HG02970 (cell line): ENCODE measurements around the gene CEP295NL.
"Not testable (repeated sequence)": the region's sequence is repeated elsewhere in the genome, so short reads cannot be mapped to it uniquely, and the experiment has no call there.

Source experiments
- ATAC-seq: cut with Tn5 transposase; IDR thresholded peaks from one replicate; pipeline ENCODE4 v1.9.1; 2021; ENCODE audit warnings: mild to moderate bottlenecking, moderate library complexity, moderate number of reproducible peaks; ENCODE audit not compliant: unreplicated experiment, low FRiP score

CEP295NL gene

GRCh38 chr17:78910497-78911284 is 7.7 kb upstream of the CEP295NL start:
- no peak for ATAC-seq

DNA sequence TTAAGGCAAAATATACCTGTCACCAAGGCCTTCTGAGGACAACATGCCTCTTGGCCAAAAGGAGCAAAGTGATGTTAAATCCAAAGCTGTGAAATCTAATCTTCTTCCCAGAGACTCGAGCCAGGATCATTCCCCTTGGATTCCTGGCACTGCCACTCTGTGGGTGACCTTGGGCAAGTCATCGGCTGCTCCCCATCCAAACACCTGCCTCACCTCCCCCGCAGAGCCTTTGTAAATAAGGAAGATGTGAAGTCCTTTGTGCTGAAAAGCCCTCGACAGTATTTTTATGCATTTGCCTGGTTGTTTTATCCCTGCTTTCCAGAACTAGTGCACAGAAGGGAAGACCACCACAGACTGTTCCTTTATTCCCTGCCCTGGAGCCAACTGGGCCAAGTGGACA is 5.4 kb upstream of the CEP295NL start:
- no peak for ATAC-seq

- ATAC-seq, result no peak
These were observed 2.5 kb upstream of the CEP295NL start for GRCh38 chr17:78905541-78905940.

GRCh38 chr17:78905116-78905515 is 2.1 kb upstream of the CEP295NL start:
- ATAC-seq, result no peak

- no peak for ATAC-seq
These were observed 1.4 kb upstream of the CEP295NL start for GRCh38 chr17:78904371-78904770.

DNA sequence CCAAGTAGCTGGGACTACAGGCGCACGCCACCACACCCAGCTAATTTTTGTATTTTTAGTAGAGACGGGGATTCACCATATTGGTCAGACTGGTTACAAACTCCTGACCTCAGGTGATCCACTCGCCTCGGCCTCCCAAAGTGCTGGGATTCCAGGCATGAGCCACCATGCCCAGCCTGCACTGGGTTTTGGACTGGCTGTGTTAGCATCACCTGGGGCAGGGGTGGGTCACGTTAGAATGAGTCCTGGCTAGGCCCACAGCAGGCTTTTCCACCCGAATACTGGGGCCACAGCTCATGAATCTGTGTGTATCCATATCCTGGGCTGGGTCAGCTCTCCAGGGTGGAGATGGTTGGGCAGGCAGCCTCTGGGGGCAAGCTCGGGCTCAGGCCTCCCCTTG is 770 bp downstream of the CEP295NL start:
- not testable (repeated sequence) for ATAC-seq

DNA sequence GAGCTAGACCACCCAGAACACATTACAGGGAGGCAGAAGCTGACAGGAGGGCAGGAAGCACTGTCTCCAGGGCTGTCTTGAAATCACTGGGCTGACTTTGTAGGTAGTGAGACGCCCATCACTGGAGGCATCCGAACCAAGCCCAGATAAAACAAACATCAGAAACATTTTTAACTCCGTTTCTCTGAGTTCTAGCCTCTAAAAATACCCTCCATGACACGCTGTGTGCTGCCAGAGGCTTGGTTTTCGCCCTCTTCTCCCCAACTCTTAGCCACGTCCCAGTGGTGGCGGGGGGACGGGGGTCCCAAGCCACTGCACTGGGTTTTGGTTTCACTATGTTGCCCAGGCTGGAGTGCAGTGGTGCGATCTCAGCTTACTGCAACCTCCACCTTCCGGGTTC is 1.2 kb downstream of the CEP295NL start:
- no peak for ATAC-seq

- no peak for ATAC-seq
These were observed 2.2 kb downstream of the CEP295NL start for GRCh38 chr17:78900816-78901215.

DNA sequence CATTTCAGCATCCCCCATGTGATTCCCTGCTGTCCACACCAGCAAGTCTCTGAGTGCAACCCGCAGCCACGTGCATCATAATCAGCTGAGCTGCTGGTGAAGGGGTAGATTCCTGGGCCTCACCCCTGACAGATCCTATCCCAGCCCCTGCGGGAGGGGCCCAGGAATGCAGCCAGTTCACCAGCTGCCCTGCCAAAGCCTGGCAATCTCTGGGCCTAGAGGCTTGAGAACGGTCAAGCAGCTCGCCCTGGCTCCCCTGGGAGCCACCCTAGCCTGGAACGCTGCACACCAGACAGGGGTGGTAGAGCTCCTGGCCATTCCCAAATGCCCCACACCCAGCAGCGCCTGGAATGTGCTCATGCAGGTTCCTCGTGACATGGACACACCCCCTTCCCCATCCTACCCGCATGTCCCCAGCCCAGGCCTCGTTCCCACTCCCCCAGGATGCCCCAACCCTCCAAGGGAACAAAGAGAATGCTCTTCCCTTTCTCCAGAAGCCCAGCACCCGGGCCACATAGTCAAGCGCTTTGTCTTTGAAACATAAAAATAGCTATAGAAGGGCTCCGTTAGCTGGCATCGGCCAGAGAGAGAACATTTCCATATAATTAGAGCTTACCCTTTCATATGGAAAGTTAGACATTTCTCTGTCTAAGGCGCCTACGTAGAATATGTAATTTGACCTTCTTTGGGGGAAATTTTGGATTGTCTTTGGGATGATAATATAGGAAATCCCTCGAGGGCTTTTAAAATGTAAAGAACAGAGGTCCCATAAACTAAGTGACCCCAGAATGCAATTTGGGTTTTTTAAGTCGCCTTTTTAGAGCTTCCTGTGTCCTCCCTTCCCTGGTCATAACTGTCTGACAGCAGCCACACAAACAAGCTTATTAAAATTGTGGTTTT is 3.4 kb downstream of the CEP295NL start:
- no peak for ATAC-seq

GRCh38 chr17:78898947-78899346 is 4.1 kb downstream of the CEP295NL start:
- no peak for ATAC-seq

DNA sequence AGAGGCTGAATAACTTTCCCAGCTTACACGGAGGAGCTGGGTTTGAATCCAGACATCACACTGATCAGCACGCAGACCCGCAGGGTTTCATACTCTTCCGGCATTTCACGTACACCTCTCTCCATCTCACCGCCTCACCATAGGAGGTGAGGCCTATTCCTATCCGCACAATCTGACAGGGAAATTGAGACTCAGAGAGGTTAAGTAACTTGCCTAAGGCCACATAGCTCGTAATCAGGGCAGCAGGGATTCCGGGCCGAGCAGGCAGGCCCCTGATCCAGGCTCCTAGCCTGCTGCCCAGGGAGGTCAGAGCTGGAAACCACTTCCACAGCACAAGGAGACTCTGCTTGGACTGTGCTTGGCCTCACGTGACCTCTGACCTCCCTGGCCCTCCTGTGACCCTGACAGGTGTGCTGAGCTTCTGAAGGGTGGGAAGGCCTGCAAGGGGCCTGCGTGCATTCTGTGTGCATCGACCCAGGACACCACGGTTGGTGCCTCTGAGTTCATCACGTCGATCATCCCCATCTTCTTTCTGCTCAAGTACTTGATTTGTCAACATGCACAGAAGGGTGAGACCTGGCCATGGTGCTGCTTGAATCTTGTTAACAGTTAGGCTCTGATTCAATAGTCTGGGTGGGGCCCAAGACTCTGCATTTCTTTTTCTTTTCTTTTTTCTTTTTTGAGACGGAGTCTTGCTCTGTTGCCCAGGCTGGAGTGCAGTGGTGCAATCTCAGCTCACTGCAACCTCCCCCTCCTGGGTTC is 4.7 kb downstream of the CEP295NL start:
- ATAC-seq, result no peak

DNA sequence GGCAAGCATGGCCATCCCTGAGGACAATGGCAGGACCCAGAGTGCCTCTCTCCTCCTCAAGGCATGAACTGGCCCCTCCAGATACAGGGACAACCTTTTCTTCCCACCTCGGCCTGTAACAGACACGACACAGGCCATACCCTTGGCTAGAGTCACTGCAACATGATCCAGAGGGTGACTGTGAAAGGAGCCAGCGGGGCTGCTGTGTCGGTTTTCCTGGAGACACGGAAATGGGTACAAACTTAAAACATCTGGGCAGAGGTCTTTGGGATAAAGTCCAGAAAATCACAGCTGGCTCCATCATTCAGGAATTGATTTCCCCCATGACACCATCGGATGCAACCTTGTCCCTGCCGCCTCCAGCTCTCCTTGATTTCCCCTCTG is 5.3 kb downstream of the CEP295NL start:
- ATAC-seq, result no peak

DNA sequence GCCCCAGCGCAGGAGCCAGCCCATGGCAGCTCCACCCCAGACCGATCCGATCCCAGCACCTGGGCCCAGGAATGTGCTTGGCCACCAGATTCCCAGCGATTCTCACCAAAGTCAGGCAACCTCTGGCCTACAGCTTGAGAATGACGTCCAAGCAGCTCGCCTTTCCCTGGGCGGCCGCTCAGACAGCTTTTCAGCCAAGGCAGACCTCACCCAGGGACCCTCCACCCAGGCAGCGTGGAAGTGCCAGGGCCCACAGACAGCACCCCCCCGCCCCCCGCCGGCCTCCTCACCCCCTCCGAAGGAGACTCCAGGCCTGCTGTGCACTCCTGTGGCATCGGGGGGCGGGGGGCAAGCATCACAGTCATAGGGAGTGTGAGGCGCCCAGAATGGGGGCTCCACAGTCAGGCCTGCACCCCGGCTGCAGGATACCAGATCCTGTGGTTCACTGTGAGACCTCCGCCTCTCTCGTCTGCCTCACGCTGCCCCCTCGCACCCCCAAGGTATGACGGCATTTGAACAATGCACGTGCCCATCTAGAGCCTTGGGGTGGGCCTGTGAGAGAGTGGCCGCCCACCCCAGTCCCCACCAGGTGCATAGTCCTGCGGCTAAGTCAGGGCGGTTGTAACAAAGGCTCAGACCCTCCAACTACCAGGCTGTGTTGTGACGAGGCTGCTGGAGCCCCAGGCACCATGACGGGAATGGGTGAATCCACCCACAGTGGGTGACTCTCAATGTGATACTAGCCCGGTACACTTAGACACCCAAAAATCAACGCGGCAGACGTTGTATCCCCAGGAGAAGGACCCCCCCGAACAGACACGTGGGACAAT is 6.0 kb downstream of the CEP295NL start:
- no peak for ATAC-seq

DNA sequence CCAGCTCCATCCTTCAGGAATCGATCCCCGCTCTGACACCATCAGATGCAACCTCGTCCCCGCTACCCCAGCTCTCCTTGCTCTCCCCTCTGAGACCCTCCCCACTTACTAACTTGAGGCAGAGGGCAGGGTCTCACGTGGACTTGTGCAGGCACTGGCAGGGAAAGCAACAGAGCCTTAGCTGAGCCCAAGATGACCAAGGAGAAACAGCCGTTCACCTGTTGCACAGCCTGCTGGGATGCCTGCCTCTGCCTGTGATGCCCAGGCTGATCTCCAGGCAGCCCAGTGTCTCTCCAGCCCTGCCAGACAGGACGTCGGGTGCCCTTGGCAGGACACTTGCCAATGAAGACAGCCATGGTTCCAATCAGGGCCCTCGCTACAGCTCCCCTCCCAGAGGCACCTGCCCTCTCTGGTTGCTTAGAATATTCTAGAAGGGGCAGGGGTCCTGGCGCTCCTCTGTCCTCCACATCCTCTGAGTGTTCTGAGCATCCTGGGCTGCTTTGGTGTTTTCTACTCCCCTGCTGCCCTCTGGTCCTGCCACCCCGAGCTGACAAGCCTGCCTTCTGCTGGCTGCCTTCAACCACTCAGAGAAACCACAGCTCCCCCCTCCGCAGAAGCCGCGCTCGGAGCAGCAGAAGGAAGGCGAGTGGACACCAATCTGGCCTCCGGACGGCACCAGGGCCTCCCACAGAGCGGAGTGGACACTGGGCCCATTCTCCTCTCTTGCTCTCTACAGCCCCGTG is 6.7 kb downstream of the CEP295NL start:
- no peak for ATAC-seq

- no peak for ATAC-seq
These were observed 7.7 kb downstream of the CEP295NL start for GRCh38 chr17:78895322-78895721.

- ATAC-seq, result no peak
These were observed 9.3 kb downstream of the CEP295NL start for GRCh38 chr17:78893684-78894083.

DNA sequence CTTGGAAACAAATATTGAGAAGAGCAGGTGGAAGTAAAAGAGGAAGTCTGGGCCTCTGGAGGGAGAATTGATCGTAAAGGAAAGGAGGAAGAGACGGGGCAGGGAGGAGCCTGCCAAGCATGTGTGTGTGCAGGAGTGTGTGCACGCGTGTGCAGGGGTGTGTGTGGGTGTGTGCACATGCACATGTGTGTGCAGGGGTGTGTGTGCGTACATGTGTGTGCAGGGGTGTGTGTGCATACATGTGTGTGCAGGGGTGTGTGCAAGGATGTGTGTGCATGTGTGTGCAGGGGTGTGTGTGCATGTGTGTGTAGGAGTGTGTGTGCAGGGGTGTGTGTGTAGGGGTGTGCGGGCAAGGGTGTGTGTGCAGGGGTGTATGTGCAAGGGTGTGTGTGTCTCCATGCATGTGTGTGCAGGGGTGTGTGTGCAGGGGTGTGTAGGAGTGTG is 10.0 kb downstream of the CEP295NL start:
- no peak for ATAC-seq

DNA sequence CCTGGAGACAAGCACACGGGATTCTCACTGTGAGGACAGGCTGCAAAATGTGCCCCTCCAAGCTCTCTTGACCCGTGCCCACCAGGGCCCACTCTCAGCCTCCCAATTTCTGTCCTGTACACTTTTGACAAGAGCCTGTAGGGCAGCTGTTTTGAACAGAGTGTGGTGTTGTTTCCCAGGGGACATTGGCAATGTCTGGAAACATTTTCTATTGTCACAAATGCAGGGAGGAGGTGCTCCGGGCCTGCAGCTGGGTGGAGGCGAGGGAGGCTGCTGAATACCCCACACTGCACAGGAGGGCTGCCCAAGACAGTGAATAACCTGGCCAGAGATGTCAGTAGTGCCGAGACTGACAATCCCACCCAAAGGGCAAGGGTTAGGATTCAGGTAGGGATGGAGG is 10.5 kb downstream of the CEP295NL start:
- ATAC-seq, result no peak

GRCh38 chr17:78892062-78892456 is 10.9 kb downstream of the CEP295NL start:
- ATAC-seq, result no peak
